Anterior cingulate cortex (tissue), 58 donors: ENCODE data around the gene KLK1.
"Not testable (repeated sequence)": the region's sequence is repeated elsewhere in the genome, so short reads cannot be mapped to it uniquely, and the experiment has no call there.

Experiments used
- DNase-seq, 58 donors: peaks; one replicate each; lab custom pipeline; 2025; lab: John Stamatoyannopoulos, UW

The KLK1 gene

GRCh38 chr19:50794876-50795663 is 28.5 kb downstream of the KLK1 start:
- DNase-seq, result no peak

GRCh38 chr19:50794074-50794875 is 29.3 kb downstream of the KLK1 start:
- DNase-seq, result no peak

GRCh38 chr19:50793558-50794065 is 30.0 kb downstream of the KLK1 start:
- no peak for DNase-seq

GRCh38 chr19:50792272-50793250 is 31.0 kb downstream of the KLK1 start:
- DNase-seq, result no peak

GRCh38 chr19:50791594-50792271 is 31.9 kb downstream of the KLK1 start:
- no peak for DNase-seq

GRCh38 chr19:50790922-50791467 is 32.6 kb downstream of the KLK1 start:
- no peak for DNase-seq

GRCh38 chr19:50790396-50790795 is 33.2 kb downstream of the KLK1 start, which contains the start of gene ACP4:
ACP4 (plus strand) TSS chr19:50790415; CDS start chr19:50790415, 0 bp downstream.
- DNase-seq, result no peak

GRCh38 chr19:50785329-50785728 is 38.3 kb downstream of the KLK1 start:
- DNase-seq, result no peak

GRCh38 chr19:50784710-50785109 is 38.9 kb downstream of the KLK1 start:
- DNase-seq, result no peak

- DNase-seq, result not testable (repeated sequence)
Observed at GRCh38 chr19:50783848-50784152, 39.8 kb downstream of the KLK1 start.

GRCh38 chr19:50780753-50781435 is 42.7 kb downstream of the KLK1 start:
- no peak for DNase-seq

GRCh38 chr19:50779504-50780457 is 43.8 kb downstream of the KLK1 start:
- DNase-seq, result peak in 1 of 58 donors; percentile 52

GRCh38 chr19:50778906-50779430 is 44.6 kb downstream of the KLK1 start:
- no peak for DNase-seq

- DNase-seq, result peak in 1 of 58 donors; percentile 55
Observed at GRCh38 chr19:50777830-50778303, 45.7 kb downstream of the KLK1 start.

GRCh38 chr19:50777261-50777660 is 46.3 kb downstream of the KLK1 start:
- DNase-seq, result no peak

- no peak for DNase-seq
Observed at GRCh38 chr19:50776131-50776530, 47.5 kb downstream of the KLK1 start.

- DNase-seq, result not testable (repeated sequence)
Observed at GRCh38 chr19:50773454-50773853, 50.1 kb downstream of the KLK1 start.
